Daoy (cell line): Measurements from ENCODE around the gene HSF4. TPM values are rescaled to one million over a fixed set of nuclear protein-coding genes. Genes with fewer than 3 reads are reported as not detected.

Source experiments
- DNase-seq: peaks from one replicate; pipeline ENCODE4 v3.0.0-alpha.2; 2015; ENCODE audit warnings: low read depth
- total RNA-seq: library from RNA; depleted of rRNA; stranded (reverse); fragments of >200 nt; shearing (Covaris generic); gene quantifications from 2 replicates; pipeline ENCODE4 v1.2.3, GENCODE V29; 2014

The HSF4 gene
- total RNA-seq, 1 experiment from 2014 or later: 2.8 TPM

GRCh38 chr16:67184995-67185650, 20.6 kb downstream of the HSF4 start:
- DNase-seq: peak; percentile 89

GRCh38 chr16:67185651-67186134, 21.1 kb downstream of the HSF4 start:
- DNase-seq: no peak

GRCh38 chr16:67186550-67186950, 22.0 kb downstream of the HSF4 start:
- peak; percentile 40 for DNase-seq

- DNase-seq: no peak
Measured at GRCh38 chr16:67187175-67187890, 22.8 kb downstream of the HSF4 start.

GRCh38 chr16:67188323-67188722, 23.8 kb downstream of the HSF4 start:
- no peak for DNase-seq

- no peak for DNase-seq
Measured at GRCh38 chr16:67188798-67189197, 24.3 kb downstream of the HSF4 start.

- no peak for DNase-seq
Measured at GRCh38 chr16:67190041-67190440, 25.5 kb downstream of the HSF4 start, which contains the start of gene EXOC3L1. EXOC3L1 (minus strand) TSS chr16:67190136; CDS start chr16:67189676, 460 bp downstream.

- DNase-seq: peak; percentile 39
Measured at GRCh38 chr16:67190448-67191399, 26.2 kb downstream of the HSF4 start.

- DNase-seq: no peak
Measured at GRCh38 chr16:67191411-67191994, 27.0 kb downstream of the HSF4 start.

- DNase-seq: peak; percentile 93
Measured at GRCh38 chr16:67191995-67192681, 27.6 kb downstream of the HSF4 start, which contains the start of gene E2F4. E2F4 (plus strand) TSS chr16:67192155; CDS start chr16:67192228, 73 bp downstream.

GRCh38 chr16:67192781-67193361, 28.3 kb downstream of the HSF4 start:
- no peak for DNase-seq

- DNase-seq: no peak
Measured at GRCh38 chr16:67193536-67193935, 29.0 kb downstream of the HSF4 start.

- DNase-seq: no peak
Measured at GRCh38 chr16:67194260-67194659, 29.7 kb downstream of the HSF4 start.

- no peak for DNase-seq
Measured at GRCh38 chr16:67195676-67196075, 31.1 kb downstream of the HSF4 start.

- DNase-seq: no peak
Measured at GRCh38 chr16:67196881-67197280, 32.3 kb downstream of the HSF4 start.

GRCh38 chr16:67197704-67198103, 33.2 kb downstream of the HSF4 start:
- no peak for DNase-seq

- DNase-seq: no peak
Measured at GRCh38 chr16:67198238-67198734, 33.7 kb downstream of the HSF4 start.

GRCh38 chr16:67199011-67199807, 34.7 kb downstream of the HSF4 start, which contains the start of gene ELMO3:
ELMO3 (plus strand) TSS chr16:67199131; CDS start chr16:67199327, 196 bp downstream.
- DNase-seq: no peak

- DNase-seq: no peak
Measured at GRCh38 chr16:67199808-67200198, 35.3 kb downstream of the HSF4 start.
